Hematopoietic multipotent progenitor cell treated with erythropoietin and hydrocortisone succinate and interleukin-3 and kit ligand, for 15 days (in vitro differentiated cells): ENCODE data around the gene ASXL1.

ENCODE experiments used
- DNase-seq: peaks from one replicate; pipeline ENCODE4 v3.0.0-alpha.2; 2015; ENCODE audit warnings: low spot score

Gene ASXL1

GRCh38 chr20:32440758-32441078, 82.6 kb downstream of the ASXL1 start:
- no peak for DNase-seq

GRCh38 chr20:32441638-32442037, 83.5 kb downstream of the ASXL1 start:
- DNase-seq = no peak

- DNase-seq = no peak
Measured at GRCh38 chr20:32442630-32443373, 84.7 kb downstream of the ASXL1 start.

GRCh38 chr20:32443386-32443974, 85.3 kb downstream of the ASXL1 start:
- DNase-seq = no peak

GRCh38 chr20:32444474-32445220, 86.5 kb downstream of the ASXL1 start:
- DNase-seq = no peak

GRCh38 chr20:32445539-32446273, 87.6 kb downstream of the ASXL1 start:
- no peak for DNase-seq

- DNase-seq = no peak
Measured at GRCh38 chr20:32446301-32447100, 88.4 kb downstream of the ASXL1 start.

- no peak for DNase-seq
Measured at GRCh38 chr20:32447136-32448027, 89.3 kb downstream of the ASXL1 start.

GRCh38 chr20:32448306-32449056, 90.3 kb downstream of the ASXL1 start:
- no peak for DNase-seq

- no peak for DNase-seq
Measured at GRCh38 chr20:32449057-32449889, 91.1 kb downstream of the ASXL1 start.

- DNase-seq = no peak
Measured at GRCh38 chr20:32449890-32450401, 91.8 kb downstream of the ASXL1 start.

GRCh38 chr20:32450484-32451061, 92.4 kb downstream of the ASXL1 start:
- no peak for DNase-seq

- no peak for DNase-seq
Measured at GRCh38 chr20:32451340-32451681, 93.2 kb downstream of the ASXL1 start.

- no peak for DNase-seq
Measured at GRCh38 chr20:32451682-32452461, 93.7 kb downstream of the ASXL1 start.

GRCh38 chr20:32452776-32453466, 94.8 kb downstream of the ASXL1 start:
- DNase-seq = no peak

GRCh38 chr20:32453467-32454163, 95.5 kb downstream of the ASXL1 start:
- DNase-seq = no peak
